HepG2 (cell line): ENCODE measurements around the gene MYCBPAP. TPM values are rescaled to one million over a fixed set of nuclear protein-coding genes. Genes with fewer than 3 reads are reported as not detected.

Experiments used
- HDAC2 ChIP-seq: sonication (generic); formaldehyde crosslinking; IDR thresholded peaks from 2 replicates; pipeline ENCODE4 v1.4.0; 2020; ENCODE audit warnings: missing genetic modification reagents
- NFIB ChIP-seq: sonication (generic); formaldehyde crosslinking; IDR thresholded peaks from 2 replicates; pipeline ENCODE4 v1.9.0; 2021; ENCODE audit warnings: missing genetic modification reagents, mild to moderate bottlenecking, borderline replicate concordance
- NFIC ChIP-seq: IDR thresholded peaks from 2 replicates; pipeline ENCODE4 v1.6.1; 2012; ENCODE audit warnings: mild to moderate bottlenecking, low read length, inconsistent platforms
- NR2F1 ChIP-seq, 2 experiments: fragments of 450-650 bp in 1 of 2; formaldehyde crosslinking in 1 of 2; IDR thresholded peaks; 2 replicates each; pipeline versions ENCODE4 v1.5.0 to v1.6.1; 2016 to 2020; ENCODE audit warnings: mild to moderate bottlenecking in 1 of 2, missing compliant biosample characterization in 1 of 2, missing genetic modification reagents in 1 of 2, moderate library complexity in 1 of 2
- SALL1 ChIP-seq: sonication (generic); formaldehyde crosslinking; IDR thresholded peaks from 2 replicates; pipeline ENCODE4 v1.8.0; 2022; ENCODE audit warnings: mild to moderate bottlenecking, missing genetic modification reagents
- TRIM24 ChIP-seq: sonication (generic); formaldehyde crosslinking; IDR thresholded peaks from 2 replicates; pipeline ENCODE4 v1.8.0; 2022; ENCODE audit warnings: mild to moderate bottlenecking, missing genetic modification reagents
- ZMYM3 ChIP-seq: sonication (generic); formaldehyde crosslinking; IDR thresholded peaks from 2 replicates; pipeline ENCODE4 v1.5.1; 2020; ENCODE audit warnings: mild to moderate bottlenecking, missing genetic modification reagents
- ZNF251 ChIP-seq: sonication (generic); formaldehyde crosslinking; IDR thresholded peaks from 2 replicates; pipeline ENCODE4 v1.9.0; 2021; ENCODE audit warnings: mild to moderate bottlenecking, missing genetic modification reagents
- ZNF773 ChIP-seq: sonication (generic); formaldehyde crosslinking; IDR thresholded peaks from 2 replicates; pipeline ENCODE4 v1.4.0; 2020; ENCODE audit warnings: missing genetic modification reagents, borderline replicate concordance
- polyA plus RNA-seq, 8 experiments: library from polyadenylated mRNA; depleted of rRNA in 3 of 8; stranded (reverse) in 7 of 8; unstranded in 1 of 8; fragments of >200 nt; fragmentation: Illumina TruSeq in 4 of 8; extraction: Trizol in 4 of 8; gene quantifications; 2 replicates each; pipeline versions ENCODE4 v1.2.1 to v1.2.3, GENCODE V29; 2011 to 2016; ENCODE audit warnings: low read depth in 4 of 8, missing spikeins in 1 of 8, mixed read lengths in 1 of 8; ENCODE audit not compliant: insufficient read depth in 1 of 8
- total RNA-seq, 5 experiments: library from RNA; depleted of rRNA; stranded (reverse); fragments of >200 nt; fragmentation: Illumina TruSeq; extraction: Trizol; gene quantifications; 2 replicates each; pipeline ENCODE4 v1.2.3, GENCODE V29; 2016; ENCODE audit warnings: low read depth in 1 of 5
- TF ChIP-seq, protein P1 (sequence below): sonication (generic); formaldehyde crosslinking; IDR thresholded peaks from 2 replicates; pipeline ENCODE4 v1.4.0; 2020; ENCODE audit warnings: missing genetic modification reagents, borderline replicate concordance
- TF ChIP-seq, protein P2 (sequence below): sonication (generic); formaldehyde crosslinking; IDR thresholded peaks from 2 replicates; pipeline ENCODE4 v1.8.0; 2023; ENCODE audit warnings: mild to moderate bottlenecking, missing genetic modification reagents
- TF ChIP-seq, protein P3 (sequence below): sonication (generic); formaldehyde crosslinking; conservative IDR thresholded peaks from 2 replicates; pipeline ENCODE4 v1.4.0; 2020; ENCODE audit warnings: mild to moderate bottlenecking, missing genetic modification reagents, moderate library complexity
- TF ChIP-seq, protein P4 (sequence below): sonication (generic); formaldehyde crosslinking; IDR thresholded peaks from 2 replicates; pipeline ENCODE4 v1.4.0; 2020; ENCODE audit warnings: missing genetic modification reagents, low read depth, mild to moderate bottlenecking, borderline replicate concordance
- TF ChIP-seq, protein P5 (sequence below): IDR thresholded peaks from 2 replicates; pipeline ENCODE4 v1.6.1; 2016; ENCODE audit warnings: low read depth
- TF ChIP-seq, protein P6 (sequence below): sonication (generic); formaldehyde crosslinking; IDR thresholded peaks from 2 replicates; pipeline ENCODE4 v1.4.0; 2020; ENCODE audit warnings: missing genetic modification reagents

Gene MYCBPAP
- total and polyA plus RNA-seq, 2 of the 13 experiments (the other 11 are each of a cell fraction or from before 2014, with no cell fraction given) = 0.22 to 0.24 TPM

DNA sequence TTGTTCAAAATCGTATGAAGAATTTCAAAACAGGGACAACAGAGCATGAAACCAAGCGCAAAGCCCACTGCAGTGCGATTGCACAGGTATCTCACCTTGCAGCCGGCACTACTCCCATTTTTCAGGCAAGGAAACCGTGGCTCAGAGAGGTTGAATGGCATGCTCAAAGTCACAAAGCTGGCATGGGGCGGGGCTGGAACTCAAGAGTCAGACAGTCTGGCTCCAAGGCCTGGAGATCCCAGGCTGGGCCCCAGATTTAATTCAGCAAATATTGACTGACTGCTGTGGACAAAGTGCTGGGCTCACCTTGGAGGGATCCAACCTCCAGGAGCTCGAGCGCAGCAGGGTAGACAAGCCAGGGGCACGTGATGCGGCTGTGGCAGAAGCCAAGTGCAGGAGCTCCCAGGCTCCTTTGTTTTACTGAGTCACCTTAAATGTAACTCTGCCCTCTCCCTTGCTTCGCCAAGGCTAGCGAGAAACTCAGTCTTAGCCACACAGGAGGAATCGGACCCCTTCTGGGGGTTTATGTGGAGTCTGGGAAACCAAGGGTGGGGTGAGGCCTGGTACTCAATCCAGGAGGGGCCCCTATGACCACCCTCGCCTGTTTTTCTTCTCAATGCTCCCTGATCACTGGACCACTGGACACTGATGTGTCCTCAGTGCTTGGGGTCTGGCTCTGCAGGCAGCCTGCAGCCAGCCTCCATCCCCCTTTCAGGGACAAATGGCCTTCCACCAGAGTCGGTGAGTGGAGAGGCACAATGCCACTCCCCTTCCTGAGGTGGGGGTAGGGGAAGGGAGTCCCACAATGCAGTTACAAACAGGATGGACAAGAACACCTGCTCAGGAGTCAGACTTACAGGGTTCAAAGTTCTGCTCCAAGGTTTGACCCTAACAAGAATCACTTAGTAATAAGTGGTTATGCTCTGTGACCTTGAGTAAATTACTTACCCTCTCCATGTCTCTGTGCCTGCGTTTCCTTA is 34.8 kb downstream of the MYCBPAP start (continued):
- no peak for TF ChIP-seq NFIC
- TF ChIP-seq SALL1 = peak; percentile 86
- TF ChIP-seq, protein P1, sequence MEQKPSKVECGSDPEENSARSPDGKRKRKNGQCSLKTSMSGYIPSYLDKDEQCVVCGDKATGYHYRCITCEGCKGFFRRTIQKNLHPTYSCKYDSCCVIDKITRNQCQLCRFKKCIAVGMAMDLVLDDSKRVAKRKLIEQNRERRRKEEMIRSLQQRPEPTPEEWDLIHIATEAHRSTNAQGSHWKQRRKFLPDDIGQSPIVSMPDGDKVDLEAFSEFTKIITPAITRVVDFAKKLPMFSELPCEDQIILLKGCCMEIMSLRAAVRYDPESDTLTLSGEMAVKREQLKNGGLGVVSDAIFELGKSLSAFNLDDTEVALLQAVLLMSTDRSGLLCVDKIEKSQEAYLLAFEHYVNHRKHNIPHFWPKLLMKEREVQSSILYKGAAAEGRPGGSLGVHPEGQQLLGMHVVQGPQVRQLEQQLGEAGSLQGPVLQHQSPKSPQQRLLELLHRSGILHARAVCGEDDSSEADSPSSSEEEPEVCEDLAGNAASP (CRISPR knock-in tag) = peak; percentile 84
- TF ChIP-seq, protein P2, sequence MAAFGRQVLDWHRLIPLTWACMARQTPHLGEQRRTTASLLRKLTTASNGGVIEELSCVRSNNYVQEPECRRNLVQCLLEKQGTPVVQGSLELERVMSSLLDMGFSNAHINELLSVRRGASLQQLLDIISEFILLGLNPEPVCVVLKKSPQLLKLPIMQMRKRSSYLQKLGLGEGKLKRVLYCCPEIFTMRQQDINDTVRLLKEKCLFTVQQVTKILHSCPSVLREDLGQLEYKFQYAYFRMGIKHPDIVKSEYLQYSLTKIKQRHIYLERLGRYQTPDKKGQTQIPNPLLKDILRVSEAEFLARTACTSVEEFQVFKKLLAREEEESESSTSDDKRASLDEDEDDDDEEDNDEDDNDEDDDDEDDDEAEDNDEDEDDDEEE = peak; percentile 43; the same call in 1 of the 2 replicates
- peak; percentile 97 for TF ChIP-seq ZMYM3 (CRISPR knock-in tag)
- TF ChIP-seq, protein P3, sequence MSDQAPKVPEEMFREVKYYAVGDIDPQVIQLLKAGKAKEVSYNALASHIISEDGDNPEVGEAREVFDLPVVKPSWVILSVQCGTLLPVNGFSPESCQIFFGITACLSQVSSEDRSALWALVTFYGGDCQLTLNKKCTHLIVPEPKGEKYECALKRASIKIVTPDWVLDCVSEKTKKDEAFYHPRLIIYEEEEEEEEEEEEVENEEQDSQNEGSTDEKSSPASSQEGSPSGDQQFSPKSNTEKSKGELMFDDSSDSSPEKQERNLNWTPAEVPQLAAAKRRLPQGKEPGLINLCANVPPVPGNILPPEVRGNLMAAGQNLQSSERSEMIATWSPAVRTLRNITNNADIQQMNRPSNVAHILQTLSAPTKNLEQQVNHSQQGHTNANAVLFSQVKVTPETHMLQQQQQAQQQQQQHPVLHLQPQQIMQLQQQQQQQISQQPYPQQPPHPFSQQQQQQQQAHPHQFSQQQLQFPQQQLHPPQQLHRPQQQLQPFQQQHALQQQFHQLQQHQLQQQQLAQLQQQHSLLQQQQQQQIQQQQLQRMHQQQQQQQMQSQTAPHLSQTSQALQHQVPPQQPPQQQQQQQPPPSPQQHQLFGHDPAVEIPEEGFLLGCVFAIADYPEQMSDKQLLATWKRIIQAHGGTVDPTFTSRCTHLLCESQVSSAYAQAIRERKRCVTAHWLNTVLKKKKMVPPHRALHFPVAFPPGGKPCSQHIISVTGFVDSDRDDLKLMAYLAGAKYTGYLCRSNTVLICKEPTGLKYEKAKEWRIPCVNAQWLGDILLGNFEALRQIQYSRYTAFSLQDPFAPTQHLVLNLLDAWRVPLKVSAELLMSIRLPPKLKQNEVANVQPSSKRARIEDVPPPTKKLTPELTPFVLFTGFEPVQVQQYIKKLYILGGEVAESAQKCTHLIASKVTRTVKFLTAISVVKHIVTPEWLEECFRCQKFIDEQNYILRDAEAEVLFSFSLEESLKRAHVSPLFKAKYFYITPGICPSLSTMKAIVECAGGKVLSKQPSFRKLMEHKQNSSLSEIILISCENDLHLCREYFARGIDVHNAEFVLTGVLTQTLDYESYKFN = peak; percentile 95
- TF ChIP-seq ZNF773 = no peak
- TF ChIP-seq NFIB (CRISPR knock-in tag) = no peak
- TF ChIP-seq, protein P4, sequence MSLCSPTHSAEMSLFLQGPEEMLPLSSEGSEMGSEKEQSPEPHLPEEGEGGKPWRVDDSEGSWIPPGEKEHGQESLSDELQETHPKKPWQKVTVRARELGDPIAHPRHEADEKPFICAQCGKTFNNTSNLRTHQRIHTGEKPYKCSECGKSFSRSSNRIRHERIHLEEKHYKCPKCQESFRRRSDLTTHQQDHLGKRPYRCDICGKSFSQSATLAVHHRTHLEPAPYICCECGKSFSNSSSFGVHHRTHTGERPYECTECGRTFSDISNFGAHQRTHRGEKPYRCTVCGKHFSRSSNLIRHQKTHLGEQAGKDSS = no peak; the same call in 1 of the 2 replicates
- TF ChIP-seq, protein P5, sequence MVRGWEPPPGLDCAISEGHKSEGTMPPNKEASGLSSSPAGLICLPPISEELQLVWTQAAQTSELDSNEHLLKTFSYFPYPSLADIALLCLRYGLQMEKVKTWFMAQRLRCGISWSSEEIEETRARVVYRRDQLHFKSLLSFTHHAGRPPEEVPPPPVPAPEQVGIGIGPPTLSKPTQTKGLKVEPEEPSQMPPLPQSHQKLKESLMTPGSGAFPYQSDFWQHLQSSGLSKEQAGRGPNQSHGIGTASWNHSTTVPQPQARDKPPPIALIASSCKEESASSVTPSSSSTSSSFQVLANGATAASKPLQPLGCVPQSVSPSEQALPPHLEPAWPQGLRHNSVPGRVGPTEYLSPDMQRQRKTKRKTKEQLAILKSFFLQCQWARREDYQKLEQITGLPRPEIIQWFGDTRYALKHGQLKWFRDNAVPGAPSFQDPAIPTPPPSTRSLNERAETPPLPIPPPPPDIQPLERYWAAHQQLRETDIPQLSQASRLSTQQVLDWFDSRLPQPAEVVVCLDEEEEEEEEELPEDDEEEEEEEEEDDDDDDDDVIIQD = 0 out of 2 replicates have a peak, but pooled peaks have one; percentile 52
- no peak for TF ChIP-seq TRIM24 (CRISPR knock-in tag)
- peak; percentile 93 for TF ChIP-seq HDAC2 (CRISPR knock-in tag)
- TF ChIP-seq NR2F1 (CRISPR knock-in tag; IDR thresholded peaks at IDR 0.05) = no peak
- no peak for TF ChIP-seq ZNF251 (CRISPR knock-in tag)
- TF ChIP-seq, protein P6, sequence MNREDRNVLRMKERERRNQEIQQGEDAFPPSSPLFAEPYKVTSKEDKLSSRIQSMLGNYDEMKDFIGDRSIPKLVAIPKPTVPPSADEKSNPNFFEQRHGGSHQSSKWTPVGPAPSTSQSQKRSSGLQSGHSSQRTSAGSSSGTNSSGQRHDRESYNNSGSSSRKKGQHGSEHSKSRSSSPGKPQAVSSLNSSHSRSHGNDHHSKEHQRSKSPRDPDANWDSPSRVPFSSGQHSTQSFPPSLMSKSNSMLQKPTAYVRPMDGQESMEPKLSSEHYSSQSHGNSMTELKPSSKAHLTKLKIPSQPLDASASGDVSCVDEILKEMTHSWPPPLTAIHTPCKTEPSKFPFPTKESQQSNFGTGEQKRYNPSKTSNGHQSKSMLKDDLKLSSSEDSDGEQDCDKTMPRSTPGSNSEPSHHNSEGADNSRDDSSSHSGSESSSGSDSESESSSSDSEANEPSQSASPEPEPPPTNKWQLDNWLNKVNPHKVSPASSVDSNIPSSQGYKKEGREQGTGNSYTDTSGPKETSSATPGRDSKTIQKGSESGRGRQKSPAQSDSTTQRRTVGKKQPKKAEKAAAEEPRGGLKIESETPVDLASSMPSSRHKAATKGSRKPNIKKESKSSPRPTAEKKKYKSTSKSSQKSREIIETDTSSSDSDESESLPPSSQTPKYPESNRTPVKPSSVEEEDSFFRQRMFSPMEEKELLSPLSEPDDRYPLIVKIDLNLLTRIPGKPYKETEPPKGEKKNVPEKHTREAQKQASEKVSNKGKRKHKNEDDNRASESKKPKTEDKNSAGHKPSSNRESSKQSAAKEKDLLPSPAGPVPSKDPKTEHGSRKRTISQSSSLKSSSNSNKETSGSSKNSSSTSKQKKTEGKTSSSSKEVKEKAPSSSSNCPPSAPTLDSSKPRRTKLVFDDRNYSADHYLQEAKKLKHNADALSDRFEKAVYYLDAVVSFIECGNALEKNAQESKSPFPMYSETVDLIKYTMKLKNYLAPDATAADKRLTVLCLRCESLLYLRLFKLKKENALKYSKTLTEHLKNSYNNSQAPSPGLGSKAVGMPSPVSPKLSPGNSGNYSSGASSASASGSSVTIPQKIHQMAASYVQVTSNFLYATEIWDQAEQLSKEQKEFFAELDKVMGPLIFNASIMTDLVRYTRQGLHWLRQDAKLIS (CRISPR knock-in tag) = no peak
